MCF 10A (cell line): ENCODE measurements around the gene PNMT. TPM values are rescaled to one million over a fixed set of nuclear protein-coding genes. Genes with fewer than 3 reads are reported as not detected.

ENCODE experiments used
- BruUV-seq: library from RNA; stranded (reverse); fragments of 400-500 nt; replicated peaks from 2 replicates; lab custom pipeline; 2021; lab: Mats Ljungman, UMichigan
- CTCF ChIA-PET: fragments of 300-600 bp; sonication (Branson Sonifier 250); formaldehyde crosslinking; extraction: SDS; loops from one replicate; lab custom pipeline; 2021; ENCODE audit warnings: antibody characterized with exemption, inconsistent platforms; lab: Yijun Ruan, JAX
- POLR2A ChIA-PET: fragments of 300-600, 350-650 bp; sonication (Branson Sonifier 250); formaldehyde crosslinking; extraction: SDS; loops from one replicate; lab custom pipeline; 2020; ENCODE audit warnings: antibody characterized with exemption, inconsistent platforms; lab: Yijun Ruan, JAX
- DNase-seq: peaks from one replicate; pipeline ENCODE4 v3.0.0-alpha.2; 2018; ENCODE audit not compliant: unreplicated experiment
- H3K27ac Mint-ChIP-seq: one replicate; pipeline ENCODE4 v1.8.0; 2022; ENCODE audit warnings: mild to moderate bottlenecking, low read depth, mixed read lengths; ENCODE audit not compliant: unreplicated experiment
- H3K27me3 Mint-ChIP-seq: one replicate; pipeline ENCODE4 v1.8.0; 2022; ENCODE audit warnings: mixed read lengths; ENCODE audit not compliant: insufficient read depth, unreplicated experiment
- H3K36me3 Mint-ChIP-seq: one replicate; pipeline ENCODE4 v1.8.0; 2022; ENCODE audit warnings: mild to moderate bottlenecking, moderate library complexity, mixed read lengths; ENCODE audit not compliant: insufficient read depth, unreplicated experiment
- H3K4me1 Mint-ChIP-seq: one replicate; pipeline ENCODE4 v1.8.0; 2022; ENCODE audit warnings: mixed read lengths; ENCODE audit not compliant: insufficient read depth, unreplicated experiment
- H3K4me3 Mint-ChIP-seq: one replicate; pipeline ENCODE4 v1.8.0; 2022; ENCODE audit warnings: mild to moderate bottlenecking, moderate library complexity, mixed read lengths; ENCODE audit not compliant: unreplicated experiment
- H3K9me3 Mint-ChIP-seq: one replicate; pipeline ENCODE4 v1.8.0; 2022; ENCODE audit warnings: mixed read lengths; ENCODE audit not compliant: unreplicated experiment
- CTCF ChIP-seq: fragments of 200-600 bp; IDR thresholded peaks from one replicate; pipeline ENCODE4 v1.8.0; 2022; ENCODE audit warnings: antibody characterized with exemption, mild to moderate bottlenecking; ENCODE audit not compliant: unreplicated experiment
- intact Hi-C: fragments of 100-400 bp; cut with micrococcal nuclease; formaldehyde crosslinking; loops from 2 replicates; pipeline ENCODE4 v1.14.1; 2022
- total RNA-seq: library from RNA; stranded (reverse); gene quantifications from 2 replicates; pipeline ENCODE4 v1.2.3, GENCODE V29; 2022

The PNMT gene
- total RNA-seq, 1 experiment from 2014 or later, result not detected

- no peak for DNase-seq
- Mint-ChIP-seq H3K4me3 (no peak overlapping the region), H3K27ac (no peak overlapping the region), H3K36me3 (peaks cover 20% of the 10 kb centered on the region), H3K9me3 (no peaks in the 10 kb centered on the region), H3K4me1 (peaks cover 3% of the 10 kb centered on the region), H3K27me3 (no peaks in the 10 kb centered on the region)
- no peak for TF ChIP-seq CTCF
- intact Hi-C loops, result no loop called here
- BruUV-seq, result no TSS peak
- ChIA-PET CTCF (interaction anchor here (0.5 kb wide), 1 partner anchor 109 kb away, joined by 3 read pairs; no protein-coding TSS in a partner anchor), POLR2A (interaction anchor here (1.2 kb wide), 1 partner anchor 11 kb away, joined by 5 read pairs; no protein-coding TSS in a partner anchor)
Observed at GRCh38 chr17:39659279-39660010, 8.8 kb upstream of the PNMT start.

GRCh38 chr17:39660011-39660360 is 8.3 kb upstream of the PNMT start:
- CTCF ChIA-PET, result interaction anchor here (0.5 kb wide), 1 partner anchor 110 kb away, joined by 3 read pairs; no protein-coding TSS in a partner anchor
- intact Hi-C loops, result no loop called here

GRCh38 chr17:39660397-39661385 is 7.6 kb upstream of the PNMT start:
- peaks cover 11% of the 10 kb centered on the region for H3K36me3 Mint-ChIP-seq
- H3K27ac Mint-ChIP-seq, result no peak overlapping the region
- CTCF ChIA-PET, result no interaction called here

More at GRCh38 chr17:39660011-39660360, 8.3 kb upstream of the PNMT start:
- Mint-ChIP-seq H3K9me3 (no peaks in the 10 kb centered on the region), H3K4me1 (peaks cover 3% of the 10 kb centered on the region), H3K36me3 (peaks cover 19% of the 10 kb centered on the region), H3K27me3 (no peaks in the 10 kb centered on the region), H3K4me3 (no peak overlapping the region), H3K27ac (no peak overlapping the region)
- TF ChIP-seq CTCF, result no peak
- POLR2A ChIA-PET, result interaction anchor here (1.2 kb wide), 1 partner anchor 11 kb away, joined by 5 read pairs; no protein-coding TSS in a partner anchor
- DNase-seq, result no peak
- no TSS peak for BruUV-seq

More at GRCh38 chr17:39660397-39661385, 7.6 kb upstream of the PNMT start:
- Mint-ChIP-seq H3K9me3 (no peaks in the 10 kb centered on the region), H3K4me1 (peaks cover 3% of the 10 kb centered on the region), H3K4me3 (no peak overlapping the region), H3K27me3 (peaks cover under 1% of the 10 kb centered on the region)
- no TSS peak for BruUV-seq
- no peak for DNase-seq
- POLR2A ChIA-PET, result interaction anchor here (1.2 kb wide), 1 partner anchor 10 kb away, joined by 5 read pairs; no protein-coding TSS in a partner anchor
- TF ChIP-seq CTCF, result no peak
- intact Hi-C loops, result no loop called here
